Measurements from ENCODE around the gene WDR12. TPM values are rescaled to one million over a fixed set of nuclear protein-coding genes. Genes with fewer than 3 reads are reported as not detected.

WDR12 gene
- 22.3 and 29.1 TPM in 2 replicates for total RNA-seq

GRCh38 chr2:202911512-202912341 is at the start of gene WDR12, which contains the start of gene CARF:
TSS of gene WDR12 (minus strand) at chr2:202911673. CDS start at chr2:202911476, 197 bp downstream.
TSS of gene CARF (plus strand) at chr2:202912275. CDS start at chr2:202941903, 29,628 bp downstream.

DNA sequence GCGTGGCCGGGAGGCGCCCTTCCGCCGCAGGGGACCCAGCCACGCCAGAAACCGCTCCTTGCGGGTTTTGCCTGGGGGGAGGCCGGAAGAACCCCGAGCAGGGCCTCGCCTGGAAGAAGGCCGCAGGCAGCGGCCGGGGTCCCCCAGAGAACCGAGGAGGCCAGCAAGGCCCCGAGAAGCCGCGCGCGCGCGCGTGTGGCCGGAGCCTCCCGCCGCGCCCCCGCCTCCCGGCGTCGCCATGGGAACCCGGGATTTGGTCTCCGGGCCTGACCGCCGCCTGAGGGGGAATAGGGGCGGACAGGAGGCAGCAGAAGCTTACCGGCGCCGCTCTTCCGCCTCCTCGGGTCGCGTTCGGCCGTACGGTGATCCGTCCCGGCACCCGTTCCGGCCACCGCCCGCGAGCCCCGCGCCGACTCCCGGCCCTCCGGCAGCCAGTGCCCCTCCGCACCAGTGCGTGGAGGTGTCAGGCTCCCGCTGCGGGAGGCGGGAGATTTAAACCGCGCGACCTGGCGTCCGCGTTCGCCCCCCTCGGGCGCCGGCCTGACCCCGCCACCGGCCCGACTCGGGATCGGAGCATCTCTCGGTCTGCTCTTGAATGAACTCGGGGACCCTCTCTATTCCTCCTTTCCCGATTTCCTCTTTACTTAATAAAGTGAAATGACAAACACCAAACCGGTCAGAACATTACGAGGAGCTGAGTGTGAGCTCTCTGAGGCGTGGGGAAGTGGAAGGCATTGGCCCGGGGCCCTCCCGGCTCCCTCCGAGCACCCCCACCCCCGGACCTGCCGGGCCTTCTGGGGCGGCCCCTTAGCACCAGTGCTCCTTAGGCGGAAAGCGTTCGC is 40.0 kb downstream of the WDR12 start, which contains the start of gene ICA1L:
Gene ICA1L (minus strand): TSS at position 467 of the 842 bp plus-strand sequence. CDS start 42,757 bp downstream, outside the sequence.

Other genes with a start within 250 kb of the WDR12 start
- 3.6 and 7.1 TPM in 2 replicates for gene ICA1L, start 39.9 kb downstream of the WDR12 start, total RNA-seq
- 7.3 and 7.6 TPM in 2 replicates for gene CARF, start 602 bp upstream of the WDR12 start, total RNA-seq
- 44.2 and 48.0 TPM in 2 replicates for gene NBEAL1, start 103.2 kb upstream of the WDR12 start, total RNA-seq